HG03139 (cell line): ENCODE results near the gene SETD3.

Experiments used
- ATAC-seq: cut with Tn5 transposase; IDR thresholded peaks from one replicate; pipeline ENCODE4 v1.9.1; 2021; ENCODE audit not compliant: unreplicated experiment

Gene SETD3

GRCh38 chr14:99497894-99498293 lies 17.2 kb upstream of the SETD3 start:
- no peak for ATAC-seq

GRCh38 chr14:99497341-99497740 lies 16.7 kb upstream of the SETD3 start:
- ATAC-seq, result no peak

- ATAC-seq, result no peak
Measured at GRCh38 chr14:99484106-99484505, 3.4 kb upstream of the SETD3 start.

GRCh38 chr14:99481745-99482099 lies 1.1 kb upstream of the SETD3 start:
- no peak for ATAC-seq

- ATAC-seq, result peak; percentile 85
Measured at GRCh38 chr14:99480917-99481744, 472 bp upstream of the SETD3 start, which contains the start of gene CCNK. TSS of gene CCNK (plus strand) at chr14:99481409. CDS start at chr14:99492678, 11,269 bp downstream.

- ATAC-seq, result no peak
Measured at GRCh38 chr14:99479160-99479905, 1.3 kb downstream of the SETD3 start.

GRCh38 chr14:99478128-99478527 lies 2.5 kb downstream of the SETD3 start:
- ATAC-seq, result no peak

- ATAC-seq, result no peak
Measured at GRCh38 chr14:99476864-99477263, 3.8 kb downstream of the SETD3 start.

- no peak for ATAC-seq
Measured at GRCh38 chr14:99475660-99476059, 5.0 kb downstream of the SETD3 start.

- no peak for ATAC-seq
Measured at GRCh38 chr14:99475179-99475578, 5.5 kb downstream of the SETD3 start.

GRCh38 chr14:99473458-99473857 lies 7.2 kb downstream of the SETD3 start:
- no peak for ATAC-seq

GRCh38 chr14:99472937-99473336 lies 7.7 kb downstream of the SETD3 start:
- ATAC-seq, result no peak

GRCh38 chr14:99471731-99472130 lies 8.9 kb downstream of the SETD3 start:
- no peak for ATAC-seq

- ATAC-seq, result no peak
Measured at GRCh38 chr14:99468836-99469592, 11.6 kb downstream of the SETD3 start.

GRCh38 chr14:99468081-99468480 lies 12.6 kb downstream of the SETD3 start:
- no peak for ATAC-seq

- ATAC-seq, result no peak
Measured at GRCh38 chr14:99467336-99468078, 13.2 kb downstream of the SETD3 start.

- no peak for ATAC-seq
Measured at GRCh38 chr14:99466758-99467157, 13.9 kb downstream of the SETD3 start.

- ATAC-seq, result no peak
Measured at GRCh38 chr14:99465288-99465687, 15.4 kb downstream of the SETD3 start.

- no peak for ATAC-seq
Measured at GRCh38 chr14:99463974-99464373, 16.7 kb downstream of the SETD3 start.

GRCh38 chr14:99462210-99462609 lies 18.4 kb downstream of the SETD3 start:
- no peak for ATAC-seq
